Measurements from ENCODE around the gene PPID. TPM values are rescaled to one million over a fixed set of nuclear protein-coding genes. Genes with fewer than 3 reads are reported as not detected.

Gene PPID
- total and polyA plus RNA-seq, 9 of the 15 experiments (the other 6 are each of a cell fraction or from before 2014, with no cell fraction given): 46.5 to 160 (median 98.6) TPM

GRCh38 chr4:158771776-158772175, 48.6 kb upstream of the PPID start:
- POLR2A ChIA-PET: no interaction called here
- no TSS peak for BruUV-seq (replicated peaks)

More at GRCh38 chr4:158771776-158772175, 48.6 kb upstream of the PPID start:
- Histone ChIP-seq H3K9me3 (replicated peaks; ENCODE audit: control insufficient read depth, insufficient read depth, low read depth, low read length) (no peaks in the 10 kb centered on the region), H3K27me3 (ENCODE audit: control insufficient read depth in 2 of 2, insufficient read depth in 2 of 2, low read length in 2 of 2) (no peaks in the 10 kb centered on the region), H3K27ac (ENCODE audit: extremely low read depth, low read depth, low read length) (no peak overlapping the region), H3K36me3 (ENCODE audit: control insufficient read depth, insufficient read depth, low read length) (no peaks in the 10 kb centered on the region), H3K9me1 (ENCODE audit: control insufficient read depth, insufficient read depth, low read length) (no peaks in the 10 kb centered on the region), H3K4me2 (ENCODE audit: insufficient read depth, low read length) (no peak overlapping the region), H3K9ac (ENCODE audit: insufficient read depth in 1 of 2, low read depth in 2 of 2, low read length in 2 of 2) (no peak overlapping the region), H3K79me2 (ENCODE audit: control insufficient read depth, insufficient read depth, low read length) (peaks cover 53% of the 10 kb centered on the region), H4K20me1 (replicated peaks; ENCODE audit: control insufficient read depth, insufficient read depth, low read length) (no peaks in the 10 kb centered on the region), H2AFZ (ENCODE audit: low read depth, low read length) (no peak overlapping the region), H3K4me1 (replicated peaks in 1 of 2; ENCODE audit: control insufficient read depth in 2 of 2, insufficient read depth in 2 of 2, low read length in 2 of 2) (peaks cover 9 to 18% of the 10 kb centered on the region in 2 experiments), H3K4me3 (no peak overlapping the region)
- CTCF ChIA-PET (ENCODE audit: low intra/inter-chr PET ratio): no interaction called here
- TF ChIP-seq FOXO4 (CRISPR knock-in tag; IDR thresholded peaks at IDR 0.05) (no peak), GABPA (tag; conservative IDR thresholded peaks at IDR 0.05; ENCODE audit: low read depth) (no peak), SAFB (IDR thresholded peaks at IDR 0.05; ENCODE audit: borderline replicate concordance, low read depth, low read length) (no peak), ZNF668 (CRISPR knock-in tag; IDR thresholded peaks at IDR 0.05) (no peak), HDAC2 (IDR thresholded peaks at IDR 0.05) (no peak), JUN (IDR thresholded peaks at IDR 0.05; ENCODE audit: borderline replicate concordance, low read depth, low read length) (no peak), JUN (CRISPR knock-in tag; IDR thresholded peaks at IDR 0.05; ENCODE audit: borderline replicate concordance) (no peak), ETV6 (IDR thresholded peaks at IDR 0.05; ENCODE audit: borderline replicate concordance in 1 of 2, low read depth in 2 of 2, low read length in 1 of 2) (no peak), ETV6 (CRISPR knock-in tag; IDR thresholded peaks at IDR 0.05; ENCODE audit: borderline replicate concordance) (no peak), ZBTB2 (IDR thresholded peaks at IDR 0.05) (no peak), GATA2 (CRISPR knock-in tag; IDR thresholded peaks at IDR 0.05) (no peak), PPARD (CRISPR knock-in tag; IDR thresholded peaks at IDR 0.05) (no peak), TSC22D4 (tag; IDR thresholded peaks at IDR 0.05) (no peak), ZNF324 (CRISPR knock-in tag; IDR thresholded peaks at IDR 0.05) (no peak), MTA2 (IDR thresholded peaks at IDR 0.05; ENCODE audit: low read depth) (no peak)
- ATAC-seq (no peak), DNase-seq (ENCODE audit: extremely low read depth in 1 of 4, low spot score in 3 of 4) (no peak), FAIRE-seq (no peak)
- in situ Hi-C loops (cut with MboI) (no loop called here), intact Hi-C loops (cut with micrococcal nuclease) (loop anchor here (10.0 kb wide), 1 partner anchor 53 kb away; no protein-coding TSS in a partner anchor)
- 69% methylated on average over 2 of the region's 2 CpGs for WGBS (ENCODE audit: insufficient coverage, low coverage, missing lambda C conversion rate)
